GOT3 (cell line): Measurements from ENCODE around the gene MCM10.
"Not testable (repeated sequence)": the region's sequence is repeated elsewhere in the genome, so short reads cannot be mapped to it uniquely, and the experiment has no call there.

Experiments
- DNase-seq: peaks from one replicate; lab custom pipeline; 2025; ENCODE audit warnings: mixed read lengths; lab: John Stamatoyannopoulos, UW

The MCM10 gene

DNA sequence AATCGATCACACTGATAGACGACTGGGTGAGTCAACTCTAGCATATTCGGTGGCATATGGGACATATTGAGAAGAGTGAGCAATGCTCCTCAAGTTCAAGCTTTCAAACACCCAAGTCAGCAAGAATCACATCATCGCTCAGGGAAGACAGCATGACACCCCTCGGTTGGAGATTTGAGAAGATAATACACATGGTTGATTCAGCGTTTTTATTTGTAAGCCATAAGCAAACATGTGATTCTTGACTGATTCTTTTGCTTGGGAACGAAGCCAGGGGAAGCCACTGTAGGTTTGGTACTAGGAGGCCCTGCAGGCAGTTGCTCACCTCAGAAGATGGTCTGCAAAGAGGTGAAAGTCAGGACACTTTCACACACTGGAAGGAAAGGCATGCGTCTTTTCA, 60.2 kb downstream of the MCM10 start:
- no peak for DNase-seq

DNA sequence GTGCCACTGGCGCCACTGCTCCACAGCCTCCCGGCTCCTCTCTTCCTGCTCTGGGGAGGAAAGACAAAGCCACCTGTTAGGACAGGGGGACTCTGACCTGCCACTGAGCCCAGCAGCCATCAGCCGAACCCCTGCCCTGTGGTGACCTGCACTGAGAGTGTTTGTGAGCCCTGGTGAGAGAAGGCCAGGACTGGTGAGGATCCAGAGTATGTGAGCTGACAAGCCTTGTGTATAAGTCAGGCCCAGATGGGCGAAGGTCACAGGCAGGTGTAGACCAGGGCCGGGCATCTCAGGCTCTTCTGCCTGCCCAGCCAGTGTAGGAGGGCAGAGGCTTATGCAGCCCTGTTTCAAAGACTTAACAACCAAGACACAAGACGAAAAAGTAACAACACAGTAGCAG, 60.8 kb downstream of the MCM10 start:
- DNase-seq: no peak

DNA sequence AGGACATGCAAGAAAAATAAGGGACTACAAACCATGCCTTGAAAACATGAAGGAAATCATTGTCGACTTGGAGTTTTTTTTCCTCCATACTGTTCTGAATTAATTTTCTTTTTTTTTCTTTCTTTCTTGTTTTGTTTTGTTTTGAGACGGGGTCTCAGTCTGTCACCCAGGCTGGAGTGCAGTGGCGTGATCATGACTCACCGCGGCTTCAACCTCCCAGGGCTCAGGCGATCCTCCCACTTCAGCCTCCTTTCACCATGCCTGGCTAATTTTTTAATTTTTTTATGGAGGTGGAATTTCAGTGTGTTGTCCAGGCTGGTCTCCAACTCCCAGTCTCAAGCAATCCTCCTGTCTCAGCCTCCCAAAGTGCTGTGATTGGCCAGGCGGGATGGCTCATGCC, 61.2 kb downstream of the MCM10 start:
- no peak for DNase-seq

DNA sequence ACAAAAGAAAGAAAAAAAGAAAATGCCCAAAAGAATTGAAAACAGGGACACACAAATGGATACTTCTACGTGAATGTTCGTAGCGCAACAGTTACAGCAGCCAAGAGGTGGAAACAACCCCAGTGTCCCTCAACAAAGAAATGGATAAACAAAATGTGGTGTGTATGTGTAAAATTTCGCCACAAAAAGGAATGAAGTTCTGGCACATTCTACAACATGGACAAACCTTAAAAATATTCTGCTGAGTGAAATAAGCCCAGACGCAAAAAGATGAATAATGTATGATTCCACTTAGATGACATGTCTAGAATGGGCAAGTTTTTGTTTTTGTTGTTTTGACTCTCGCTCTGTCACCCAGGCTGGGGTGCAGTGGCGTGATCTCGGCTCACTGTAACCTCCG, 61.9 kb downstream of the MCM10 start:
- DNase-seq: no peak

DNA sequence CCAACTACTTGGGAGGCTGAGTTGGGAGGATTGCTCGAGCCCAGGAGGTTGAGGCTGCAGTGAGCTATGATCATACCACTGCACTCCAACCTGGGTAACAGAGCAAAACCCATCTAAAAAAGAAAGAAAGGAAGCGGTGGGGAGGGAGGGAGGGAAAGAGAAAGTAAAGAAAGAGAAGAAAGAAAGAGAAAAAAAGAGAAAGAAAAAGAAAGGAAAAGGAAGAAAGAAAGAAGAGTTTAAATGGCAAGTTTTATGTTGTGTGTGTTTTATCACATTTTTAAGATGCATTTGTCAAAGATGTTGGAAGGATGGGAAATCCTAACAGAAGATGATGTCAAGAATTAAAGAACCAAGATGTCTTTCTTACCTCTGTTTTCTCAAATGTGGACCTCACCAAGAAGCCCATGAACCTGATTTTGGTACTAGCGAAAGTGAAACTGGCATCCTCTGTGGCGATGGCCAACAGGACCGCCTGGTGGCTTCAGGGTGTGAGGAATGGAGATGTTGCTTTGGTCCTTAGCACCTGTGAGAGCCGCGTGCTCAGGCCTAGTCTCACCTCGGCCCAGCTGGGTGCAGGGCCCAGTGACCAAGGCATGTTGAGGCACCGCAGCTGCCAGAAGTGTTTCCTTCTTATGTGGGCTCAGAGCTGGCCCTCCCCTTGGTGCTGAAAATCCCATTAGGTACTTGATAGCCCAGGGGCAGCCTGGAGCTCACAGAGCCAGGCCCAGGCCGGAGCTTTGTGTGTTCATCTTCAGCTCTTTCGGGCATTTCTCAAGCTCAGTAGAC, 63.0 kb downstream of the MCM10 start:
- no peak for DNase-seq

DNA sequence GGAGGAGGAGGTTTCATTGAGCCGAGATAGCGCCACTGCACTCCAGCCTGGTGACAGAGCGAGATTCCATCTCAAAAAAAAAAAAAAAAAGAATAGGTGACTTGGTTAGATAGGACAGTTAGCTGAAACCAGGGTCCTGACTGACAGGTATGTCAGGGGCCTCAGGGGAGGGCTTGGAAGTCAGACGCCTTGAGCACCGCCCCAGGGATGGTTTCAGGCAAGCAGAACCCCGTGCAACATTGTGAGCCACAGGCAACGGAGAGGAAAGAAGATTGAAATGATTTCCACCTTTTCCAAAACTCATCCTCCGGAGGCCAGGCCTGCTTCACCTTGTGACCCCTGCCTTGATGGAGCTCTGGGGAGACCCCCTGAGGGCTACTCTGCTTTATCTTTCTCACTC, 64.2 kb downstream of the MCM10 start:
- DNase-seq: no peak

DNA sequence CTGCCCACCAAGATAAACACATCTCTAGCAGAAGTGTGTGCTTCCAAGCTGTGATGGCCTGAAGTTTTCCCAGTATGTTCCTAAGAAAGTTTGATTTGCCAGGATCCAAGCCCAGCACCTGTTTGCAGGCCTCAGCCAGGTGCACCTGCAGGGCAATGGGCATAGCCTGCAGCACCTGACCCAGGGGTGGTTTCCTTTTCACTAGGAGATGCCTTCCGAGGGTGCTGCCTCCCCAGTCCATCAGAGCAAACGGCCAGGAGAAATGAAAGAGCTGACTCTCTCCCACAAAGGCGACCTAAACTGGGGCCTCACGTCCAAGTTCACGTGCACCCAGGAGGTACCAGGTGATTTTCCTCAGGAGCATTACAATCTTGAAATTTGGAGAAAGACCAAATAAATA, 65.7 kb downstream of the MCM10 start:
- DNase-seq: no peak

DNA sequence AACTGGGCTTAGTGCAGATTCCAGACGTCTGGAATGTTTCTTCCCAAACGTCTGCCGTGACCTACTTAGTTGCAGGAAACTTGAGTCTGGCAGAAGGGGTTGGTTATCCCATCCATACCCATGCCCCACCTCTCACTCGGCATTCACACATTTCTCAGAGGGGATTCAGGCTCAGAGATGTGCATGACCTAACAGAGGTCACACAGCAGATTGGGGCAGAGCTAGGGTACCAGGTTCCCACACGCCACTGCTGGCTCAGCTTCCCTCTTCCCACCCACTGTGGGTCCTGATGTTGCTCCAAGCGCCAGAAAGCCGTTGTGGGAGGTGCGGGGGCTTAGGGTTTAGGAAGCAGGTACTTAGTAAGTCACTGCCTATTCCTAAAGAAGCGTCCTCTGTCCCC, 69.8 kb downstream of the MCM10 start:
- no peak for DNase-seq

DNA sequence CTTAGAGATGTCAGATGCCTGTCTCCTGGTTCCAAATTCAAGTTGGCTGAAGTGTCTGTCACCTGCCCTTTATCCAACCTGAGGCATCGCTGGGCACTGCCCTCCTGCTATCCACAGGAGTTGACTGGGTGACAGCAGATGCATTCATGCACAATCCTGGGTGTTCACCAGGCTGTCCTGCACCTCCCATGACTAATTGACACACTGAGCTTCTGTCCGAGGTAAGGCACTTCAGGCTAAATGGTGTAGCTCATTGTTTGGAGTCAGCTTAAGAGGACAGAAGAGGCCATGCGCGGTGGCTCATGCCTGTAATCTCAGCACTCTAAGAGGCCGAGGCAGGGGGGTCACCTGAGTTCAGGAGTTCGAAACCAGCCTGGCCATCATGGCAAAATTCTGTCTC, 70.5 kb downstream of the MCM10 start:
- no peak for DNase-seq

DNA sequence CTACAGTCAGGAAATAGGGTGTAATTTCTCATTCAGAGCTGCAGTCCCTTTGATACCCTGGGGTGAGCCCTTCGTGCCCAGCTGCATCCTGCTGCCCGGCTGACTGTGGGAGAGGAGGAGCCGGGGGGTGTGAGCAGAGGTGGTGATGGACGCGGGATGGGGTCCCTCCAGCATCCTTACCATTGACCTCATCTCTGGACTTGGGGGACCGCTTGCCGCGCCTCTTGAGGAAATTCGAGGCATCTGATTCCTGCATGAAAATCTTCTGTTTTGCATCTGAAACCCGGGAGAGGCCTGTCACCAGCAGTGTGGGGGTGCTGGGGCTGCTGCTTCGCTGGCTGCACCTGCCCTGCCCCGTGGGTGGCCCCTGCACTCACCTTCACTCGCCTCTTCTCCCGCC, 72.0 kb downstream of the MCM10 start:
- no peak for DNase-seq

DNA sequence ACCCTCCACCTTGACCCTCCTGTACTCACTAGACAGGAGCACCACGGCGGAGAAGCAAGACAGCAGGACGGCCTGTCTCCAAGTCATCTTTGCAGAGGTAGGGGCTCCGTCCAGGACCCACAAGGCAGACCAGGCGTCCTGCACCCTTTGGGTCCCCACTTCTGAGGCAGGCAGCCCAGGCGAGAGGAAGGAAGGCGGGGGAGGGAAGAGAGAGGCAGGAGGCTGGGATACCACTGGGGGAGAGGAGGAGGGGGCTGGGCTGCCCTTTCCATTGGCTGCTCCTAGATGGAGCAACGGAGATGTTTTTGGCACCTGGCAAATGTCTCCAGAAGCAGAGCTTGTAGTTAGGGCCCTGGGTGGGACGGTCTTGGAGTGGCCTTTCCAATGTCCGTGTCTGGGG, 72.8 kb downstream of the MCM10 start, which contains the start of gene UCMA:
UCMA (minus strand) TSS at position 203 of the 400 bp plus-strand sequence; CDS start at position 87, 116 bp downstream.
- no peak for DNase-seq

DNA sequence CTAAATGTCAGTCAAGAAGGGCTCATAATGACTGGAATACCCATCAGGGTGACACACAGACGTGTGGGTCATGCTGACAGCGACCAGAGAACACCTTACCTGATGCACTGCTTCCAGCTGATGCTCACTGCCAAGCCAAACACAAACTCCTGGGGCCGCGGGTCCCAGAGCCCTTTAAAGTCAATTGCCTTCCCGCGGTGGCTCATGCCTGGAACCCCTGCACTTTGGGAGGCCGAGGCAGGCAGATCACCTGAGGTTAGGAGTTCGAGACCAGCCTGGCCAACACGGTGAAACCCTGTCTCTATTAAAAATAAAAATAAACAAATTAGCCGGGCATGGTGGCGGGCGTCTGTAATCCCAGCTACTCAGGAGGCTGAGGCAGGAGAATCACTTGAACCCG, 73.4 kb downstream of the MCM10 start:
- not testable (repeated sequence) for DNase-seq

DNA sequence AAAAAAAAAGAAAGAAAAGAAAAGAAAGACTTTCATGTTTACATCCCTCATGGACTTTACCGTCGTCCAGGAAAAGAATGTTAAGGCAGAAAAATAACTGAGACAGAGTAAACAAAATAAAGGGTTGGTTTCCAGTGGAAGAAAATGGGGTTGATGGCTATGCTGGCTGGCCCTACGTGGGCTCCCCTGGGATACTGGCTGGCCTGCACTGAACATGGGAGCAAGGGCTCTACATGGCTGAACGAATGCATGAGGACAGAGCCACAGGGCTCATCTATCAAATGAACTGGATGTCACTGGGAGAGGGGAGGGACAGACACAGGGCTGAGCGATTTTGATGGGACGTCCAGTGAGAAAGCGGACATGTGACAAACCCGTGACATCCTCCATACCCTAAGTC, 75.3 kb downstream of the MCM10 start:
- no peak for DNase-seq

DNA sequence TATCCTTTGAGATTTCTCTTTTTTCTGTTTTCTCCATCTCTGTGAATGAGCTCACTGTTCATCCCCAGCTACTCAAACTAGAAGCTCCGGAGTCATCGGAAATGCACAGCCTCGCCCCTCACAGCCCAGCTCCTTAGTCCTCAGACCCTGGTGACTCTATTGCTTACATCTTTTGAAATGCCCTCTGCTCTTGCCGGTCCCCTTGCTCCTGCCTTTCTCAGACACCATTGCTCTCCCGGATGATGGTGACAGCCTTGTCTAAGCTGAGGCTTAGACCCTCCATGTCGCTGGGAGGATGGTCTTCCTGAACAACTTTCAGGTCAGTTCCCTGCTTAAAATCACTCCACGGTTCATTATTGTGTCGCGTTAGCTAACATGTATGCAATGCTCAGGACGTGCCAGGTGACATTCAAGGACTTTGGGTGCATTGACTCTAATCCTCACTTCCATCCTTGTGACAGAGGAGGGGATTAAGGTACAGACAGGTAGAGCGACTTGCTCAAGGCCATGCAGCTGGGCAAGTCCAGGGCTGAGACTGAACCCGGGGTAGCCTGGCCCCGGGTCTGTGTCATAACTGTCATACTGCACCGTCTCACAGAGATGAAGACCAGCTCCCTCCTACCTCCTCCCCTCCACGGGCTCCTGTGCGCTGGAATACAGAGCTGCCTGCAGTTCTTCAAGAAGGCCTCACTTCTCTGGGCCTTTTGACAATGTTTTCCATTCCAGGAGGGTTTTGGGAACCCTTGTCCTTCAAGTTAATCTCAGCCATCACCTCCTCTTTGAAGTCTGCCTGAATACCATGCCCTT, 77.1 kb downstream of the MCM10 start:
- no peak for DNase-seq

DNA sequence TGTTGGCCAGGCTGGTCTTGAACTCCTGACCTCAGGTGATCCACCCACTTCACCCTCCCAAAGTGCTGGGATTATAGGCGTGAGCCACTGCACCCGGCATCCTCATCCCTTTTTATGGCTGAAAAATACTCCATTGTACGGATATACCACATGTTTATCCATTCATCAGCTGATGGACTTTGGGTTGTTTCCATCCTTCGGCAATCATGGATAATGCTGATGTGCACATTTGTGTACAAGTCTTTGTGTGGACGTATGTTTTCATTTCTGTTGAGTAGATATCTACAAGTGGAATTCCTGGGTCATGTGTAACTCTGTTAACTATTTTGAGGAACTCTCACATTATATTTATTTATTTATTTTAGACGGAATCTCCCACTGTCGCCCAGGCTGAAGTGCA, 78.6 kb downstream of the MCM10 start:
- no peak for DNase-seq

DNA sequence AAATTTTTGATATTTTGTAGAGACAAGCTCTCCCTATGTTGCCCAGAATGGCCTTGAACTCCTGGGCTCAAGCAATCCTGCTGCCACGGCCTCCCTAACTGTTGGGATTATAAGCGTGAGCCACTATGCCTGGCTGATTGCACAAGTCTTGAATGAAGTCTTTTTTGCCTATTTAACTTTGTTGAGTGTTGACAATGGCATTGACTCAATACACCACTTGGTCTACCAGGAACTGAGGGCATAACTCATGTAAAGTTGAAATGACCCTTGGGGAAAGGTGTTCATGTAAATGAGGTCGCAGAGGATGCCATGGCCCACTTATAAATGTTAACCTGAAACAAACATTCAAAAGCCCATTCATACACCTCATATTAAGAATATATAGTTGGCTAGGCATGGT, 80.3 kb downstream of the MCM10 start:
- DNase-seq: no peak

DNA sequence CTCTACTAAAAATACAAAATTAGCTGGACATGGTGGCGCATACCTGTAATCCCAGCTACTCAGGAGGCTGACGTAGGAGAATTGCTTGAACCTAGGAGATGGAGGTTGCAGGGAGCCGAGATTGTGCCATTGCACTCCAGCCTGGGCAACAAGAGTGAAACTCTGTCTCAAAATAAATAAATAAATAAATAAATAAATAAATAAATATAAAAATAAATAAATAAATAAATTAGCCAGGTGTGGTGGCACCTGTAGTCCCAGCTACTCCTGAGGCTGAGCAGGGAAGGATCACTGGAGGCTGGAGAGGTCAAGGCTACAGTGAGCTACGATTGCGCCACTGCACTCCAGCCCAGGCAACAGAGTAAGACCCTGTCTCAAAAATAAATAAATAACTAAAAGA, 80.9 kb downstream of the MCM10 start:
- DNase-seq: not testable (repeated sequence)

DNA sequence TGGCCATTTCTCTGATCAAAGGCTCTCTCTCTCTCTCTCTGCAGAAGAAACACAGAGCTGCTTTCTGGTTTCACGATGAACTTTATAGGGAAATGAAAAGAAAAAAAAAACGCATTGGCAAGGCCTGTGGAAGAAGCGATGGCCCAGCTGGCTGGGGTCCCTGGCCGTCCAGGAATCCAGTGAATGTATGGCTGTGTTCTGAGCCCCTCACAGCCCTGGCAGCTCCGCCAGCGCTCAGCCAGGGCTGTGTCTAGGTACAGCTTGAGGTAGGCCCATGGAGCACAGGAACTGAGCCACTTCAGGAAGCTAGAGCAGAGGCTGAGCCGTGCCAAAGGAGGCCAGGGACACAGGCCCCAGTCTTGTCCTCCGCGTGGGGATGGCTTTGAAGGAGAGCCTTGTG, 85.9 kb downstream of the MCM10 start:
- DNase-seq: no peak

DNA sequence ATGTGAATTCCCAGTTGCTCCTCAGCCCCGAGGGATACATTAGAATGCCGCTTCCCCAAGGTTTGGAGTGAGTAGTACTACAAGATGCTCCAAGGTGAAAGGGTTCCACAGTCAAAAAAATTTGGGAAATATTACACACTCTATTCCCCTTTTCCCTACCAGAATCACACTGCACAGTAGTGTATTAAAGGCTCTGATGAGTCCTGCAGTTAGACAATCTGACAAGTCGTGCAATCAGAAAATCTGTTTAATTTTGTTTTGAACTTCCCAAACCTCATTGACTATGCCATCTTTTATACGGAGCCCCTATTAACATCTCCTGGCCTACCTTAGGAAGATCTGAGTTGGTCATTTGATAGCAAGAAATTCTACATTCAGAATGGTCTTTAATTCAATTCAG, 86.4 kb downstream of the MCM10 start:
- DNase-seq: no peak

DNA sequence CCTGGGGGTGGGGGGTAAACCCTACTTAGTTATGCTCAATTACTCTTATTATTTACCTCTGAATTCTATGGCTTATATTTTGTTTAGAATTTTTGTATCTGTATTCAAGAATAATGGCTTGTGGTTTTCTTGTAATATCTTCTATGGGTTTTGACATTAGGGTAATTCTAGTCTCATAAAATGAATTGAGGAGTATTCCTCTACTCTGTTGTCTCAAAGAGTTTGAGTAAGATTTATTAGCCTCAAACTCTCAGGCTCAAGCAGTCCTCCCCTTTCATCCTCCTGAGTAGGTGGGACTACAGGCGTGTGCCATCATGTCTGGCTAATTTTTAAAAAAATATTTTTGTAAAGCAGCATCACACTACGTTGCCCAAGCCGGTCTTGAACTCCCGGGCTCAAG, 92.4 kb downstream of the MCM10 start:
- DNase-seq: no peak

DNA sequence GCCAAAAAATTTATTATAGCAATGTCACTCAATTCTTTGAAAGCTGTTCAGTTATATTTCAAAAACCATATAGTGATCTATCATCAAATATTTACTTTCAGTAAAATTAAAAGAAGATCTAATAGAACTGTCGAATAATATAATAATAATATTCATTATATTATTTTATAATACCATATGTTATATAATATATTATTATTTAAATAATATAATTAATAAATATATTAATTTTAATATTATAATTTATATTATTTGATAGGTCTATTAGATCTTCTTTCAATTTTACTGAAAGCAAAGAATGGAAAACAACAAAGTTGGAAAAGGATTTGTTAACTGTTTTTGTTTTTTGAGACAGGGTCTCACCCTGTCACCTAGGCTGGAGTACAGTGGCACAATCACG, 95.3 kb downstream of the MCM10 start:
- no peak for DNase-seq

DNA sequence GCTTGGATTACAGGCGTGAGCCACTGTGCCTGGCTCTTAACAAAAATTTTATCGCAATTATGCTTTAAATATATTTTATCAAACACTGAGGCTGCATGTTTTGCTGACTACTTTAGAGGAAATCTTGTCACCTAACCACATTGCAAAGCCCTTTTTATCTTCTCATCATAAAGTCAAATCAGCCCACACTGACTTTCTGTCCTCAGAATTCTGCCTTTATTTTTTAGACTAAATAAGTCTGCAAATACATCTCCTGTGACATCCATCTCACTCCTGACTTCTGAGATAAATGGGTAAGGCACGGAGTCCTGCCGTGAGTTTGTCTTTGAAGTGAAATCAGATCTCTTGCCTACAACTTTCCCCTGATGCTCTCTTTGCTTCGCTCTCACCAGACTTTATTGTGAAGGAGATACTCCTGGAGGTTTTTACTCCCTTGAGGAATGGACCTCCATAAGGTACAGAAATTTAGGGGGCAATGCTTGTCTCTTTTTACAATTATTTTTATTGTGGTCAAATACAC, 96.3 kb downstream of the MCM10 start:
- DNase-seq: no peak
